Effector memory CD4-positive, alpha-beta T cell (primary cell): ENCODE data around the gene MYLIP.

Source experiments
- DNase-seq, 3 donors: peaks; one replicate each; pipeline ENCODE4 v3.0.0-alpha.2; 2020
- H3K27ac ChIP-seq: 2 replicates; pipeline ENCODE4 v1.7.0; 2013; ENCODE audit warnings: mild to moderate bottlenecking, low read length, moderate library complexity; ENCODE audit not compliant: insufficient read depth, poor library complexity, severe bottlenecking
- H3K27me3 ChIP-seq: replicated peaks from 2 replicates; pipeline ENCODE4 v1.7.0; 2013; ENCODE audit warnings: mild to moderate bottlenecking, low read length; ENCODE audit not compliant: insufficient read depth, control insufficient read depth, poor library complexity, severe bottlenecking
- H3K36me3 ChIP-seq: 2 replicates; pipeline ENCODE4 v1.7.0; 2013; ENCODE audit warnings: mild to moderate bottlenecking, low read length, moderate library complexity; ENCODE audit not compliant: control insufficient read depth, insufficient read depth
- H3K4me1 ChIP-seq: 2 replicates; pipeline ENCODE4 v1.7.0; 2013; ENCODE audit warnings: low read length, mild to moderate bottlenecking; ENCODE audit not compliant: control insufficient read depth, insufficient read depth, poor library complexity, severe bottlenecking
- H3K4me3 ChIP-seq: 2 replicates; pipeline ENCODE4 v1.7.0; 2013; ENCODE audit warnings: low read length, low read depth, mild to moderate bottlenecking; ENCODE audit not compliant: insufficient read depth, poor library complexity, severe bottlenecking
- H3K9me3 ChIP-seq: 2 replicates; pipeline ENCODE4 v1.7.0; 2013; ENCODE audit warnings: mild to moderate bottlenecking, low read length, moderate library complexity; ENCODE audit not compliant: control insufficient read depth
- total RNA-seq, 3 donors: gene quantifications; one replicate each; lab custom pipeline; 2026; lab: John Stamatoyannopoulos, UW

The MYLIP gene
- total RNA-seq = 375 to 442 (median 439) reads per million in 3 donors

GRCh38 chr6:16128759-16129622 is at the start of gene MYLIP:
TSS of gene MYLIP (plus strand) at chr6:16129086. CDS start at chr6:16129323, 237 bp downstream.
- H3K4me1 ChIP-seq = peaks cover 26% of the 10 kb centered on the region
- H3K9me3 ChIP-seq = no peaks in the 10 kb centered on the region
- peak within 1 kb of the TSS; percentile 97 for H3K27ac ChIP-seq
- DNase-seq = peak; percentile 97 to 99 (median 98)
- no peaks in the 10 kb centered on the region for H3K36me3 ChIP-seq
- H3K27me3 ChIP-seq = no peaks in the 10 kb centered on the region
- H3K4me3 ChIP-seq = peak within 1 kb of the TSS; percentile 98

GRCh38 chr6:16079354-16079753 is 49.5 kb upstream of the MYLIP start:
- no peak overlapping the region for H3K4me3 ChIP-seq
- H3K27me3 ChIP-seq = no peaks in the 10 kb centered on the region
- no peaks in the 10 kb centered on the region for H3K9me3 ChIP-seq
- no peak overlapping the region for H3K27ac ChIP-seq
- no peaks in the 10 kb centered on the region for H3K36me3 ChIP-seq
- H3K4me1 ChIP-seq = no peaks in the 10 kb centered on the region
- no peak for DNase-seq

GRCh38 chr6:16080204-16080603 is 48.7 kb upstream of the MYLIP start:
- Histone ChIP-seq H3K27ac (no peak overlapping the region), H3K9me3 (no peaks in the 10 kb centered on the region), H3K27me3 (no peaks in the 10 kb centered on the region), H3K4me1 (no peaks in the 10 kb centered on the region), H3K36me3 (no peaks in the 10 kb centered on the region), H3K4me3 (no peak overlapping the region)
- no peak for DNase-seq

- H3K9me3 ChIP-seq = no peaks in the 10 kb centered on the region
- DNase-seq = no peak
- H3K36me3 ChIP-seq = no peaks in the 10 kb centered on the region
- H3K4me1 ChIP-seq = no peaks in the 10 kb centered on the region
- no peak overlapping the region for H3K27ac ChIP-seq
- no peak overlapping the region for H3K4me3 ChIP-seq
- no peaks in the 10 kb centered on the region for H3K27me3 ChIP-seq
Observed at GRCh38 chr6:16081326-16081725, 47.6 kb upstream of the MYLIP start.

- no peaks in the 10 kb centered on the region for H3K9me3 ChIP-seq
- H3K4me3 ChIP-seq = no peak overlapping the region
- DNase-seq = no peak
- H3K27ac ChIP-seq = no peak overlapping the region
- H3K4me1 ChIP-seq = no peaks in the 10 kb centered on the region
- no peaks in the 10 kb centered on the region for H3K27me3 ChIP-seq
- H3K36me3 ChIP-seq = no peaks in the 10 kb centered on the region
Observed at GRCh38 chr6:16082361-16082760, 46.5 kb upstream of the MYLIP start.

GRCh38 chr6:16086965-16087364 is 41.9 kb upstream of the MYLIP start:
- Histone ChIP-seq H3K4me3 (no peak overlapping the region), H3K27ac (no peak overlapping the region), H3K9me3 (no peaks in the 10 kb centered on the region), H3K27me3 (no peaks in the 10 kb centered on the region), H3K36me3 (no peaks in the 10 kb centered on the region), H3K4me1 (no peaks in the 10 kb centered on the region)
- DNase-seq = no peak

- no peaks in the 10 kb centered on the region for H3K9me3 ChIP-seq
- H3K4me1 ChIP-seq = no peaks in the 10 kb centered on the region
- no peaks in the 10 kb centered on the region for H3K27me3 ChIP-seq
- no peak for DNase-seq
- no peak overlapping the region for H3K27ac ChIP-seq
- no peaks in the 10 kb centered on the region for H3K36me3 ChIP-seq
- H3K4me3 ChIP-seq = no peak overlapping the region
Observed at GRCh38 chr6:16087386-16087785, 41.5 kb upstream of the MYLIP start.

GRCh38 chr6:16088409-16088808 is 40.5 kb upstream of the MYLIP start:
- no peaks in the 10 kb centered on the region for H3K36me3 ChIP-seq
- no peak for DNase-seq
- no peaks in the 10 kb centered on the region for H3K27me3 ChIP-seq
- H3K4me1 ChIP-seq = no peaks in the 10 kb centered on the region
- H3K4me3 ChIP-seq = no peak overlapping the region
- H3K9me3 ChIP-seq = no peaks in the 10 kb centered on the region
- no peak overlapping the region for H3K27ac ChIP-seq

- Histone ChIP-seq H3K36me3 (no peaks in the 10 kb centered on the region), H3K27ac (no peak overlapping the region), H3K27me3 (no peaks in the 10 kb centered on the region), H3K9me3 (no peaks in the 10 kb centered on the region), H3K4me3 (no peak overlapping the region), H3K4me1 (no peaks in the 10 kb centered on the region)
- DNase-seq = no peak
Observed at GRCh38 chr6:16089232-16090062, 39.4 kb upstream of the MYLIP start.

GRCh38 chr6:16090452-16090851 is 38.4 kb upstream of the MYLIP start:
- Histone ChIP-seq H3K4me3 (no peak overlapping the region), H3K27me3 (no peaks in the 10 kb centered on the region), H3K4me1 (no peaks in the 10 kb centered on the region), H3K27ac (no peak overlapping the region), H3K9me3 (no peaks in the 10 kb centered on the region), H3K36me3 (no peaks in the 10 kb centered on the region)
- no peak for DNase-seq
